Esophagus muscularis mucosa (tissue), 4 donors: ENCODE measurements around the gene DUSP2. TPM values are rescaled to one million over a fixed set of nuclear protein-coding genes. Genes with fewer than 3 reads are reported as not detected.
"Not testable (repeated sequence)": the region's sequence is repeated elsewhere in the genome, so short reads cannot be mapped to it uniquely, and the experiment has no call there.

Source experiments
- DNase-seq: peaks from one replicate; pipeline ENCODE4 v3.0.0-alpha.2; 2017; ENCODE audit errors: extremely low spot score
- H3K27ac ChIP-seq, 4 donors: fragments of 200-600 bp; sonication (generic); replicated peaks in 1 of 4; 1 replicate in 3 of 4; 2 replicates in 1 of 4; pipeline ENCODE4 v1.5.1; 2016 to 2019; ENCODE audit warnings: mild to moderate bottlenecking in 1 of 4
- H3K27me3 ChIP-seq, 4 donors: fragments of 200-600 bp; sonication (generic); one replicate each; pipeline versions ENCODE4 v1.5.1 to v1.6.0; 2016 to 2019
- H3K36me3 ChIP-seq, 4 donors: fragments of 200-600 bp; sonication (generic); one replicate each; pipeline ENCODE4 v1.5.1; 2016 to 2019
- H3K4me1 ChIP-seq, 4 donors: fragments of 200-600 bp; sonication (generic); one replicate each; pipeline ENCODE4 v1.5.1; 2016 to 2019
- H3K4me3 ChIP-seq, 4 donors: fragments of 200-600 bp; sonication (generic); 1 replicate in 2 of 4; 2 replicates in 2 of 4; pipeline ENCODE4 v1.5.1; 2016 to 2019; ENCODE audit warnings: mild to moderate bottlenecking in 4 of 4, moderate library complexity in 1 of 4
- H3K9me3 ChIP-seq, 4 donors: fragments of 200-600 bp; sonication (generic); 1 replicate in 3 of 4; 2 replicates in 1 of 4; pipeline ENCODE4 v1.5.1; 2016 to 2019
- EP300 ChIP-seq: sonication (generic); formaldehyde crosslinking; IDR thresholded peaks from one replicate; pipeline ENCODE4 v1.6.1; 2017; ENCODE audit warnings: antibody characterized with exemption
- POLR2A ChIP-seq: fragments of 450-650 bp; IDR thresholded peaks from one replicate; pipeline ENCODE4 v1.6.1; 2017; ENCODE audit warnings: antibody characterized with exemption, moderate library complexity, mild to moderate bottlenecking, low read depth
- POLR2AphosphoS5 ChIP-seq, 2 donors: sonication (generic); formaldehyde crosslinking; IDR thresholded peaks; one replicate each; pipeline ENCODE4 v1.6.1; 2017; ENCODE audit warnings: antibody characterized with exemption in 2 of 2
- WGBS: methylation state at CpG from one replicate; pipeline ENCODE4 v1.1.5; 2018; 5-methylcytosine and 5-hydroxymethylcytosine counted together
- intact Hi-C: fragments of 100-400 bp; cut with DNase I; formaldehyde crosslinking; loops from one replicate; pipeline ENCODE4 v1.15.1; 2023
- total RNA-seq, 4 donors: library from RNA; depleted of rRNA; stranded (reverse); fragments of >200 nt; gene quantifications; one replicate each; pipeline versions ENCODE4 v1.1.0 to v1.2.1, GENCODE V29; 2016
- TF ChIP-seq, protein P1 (sequence below), 3 experiments: fragments of 200-600 bp in 2 of 3; fragments of 450-650 bp in 1 of 3; sonication (generic) in 2 of 3; IDR thresholded peaks; one replicate each; pipeline ENCODE4 v1.5.1; 2017 to 2019; ENCODE audit warnings: antibody characterized with exemption in 3 of 3, mild to moderate bottlenecking in 2 of 3, moderate library complexity in 1 of 3

DUSP2 gene
- total RNA-seq, 4 donors from 2014 or later = 1.1 to 5.5 (median 1.7) TPM

DNA sequence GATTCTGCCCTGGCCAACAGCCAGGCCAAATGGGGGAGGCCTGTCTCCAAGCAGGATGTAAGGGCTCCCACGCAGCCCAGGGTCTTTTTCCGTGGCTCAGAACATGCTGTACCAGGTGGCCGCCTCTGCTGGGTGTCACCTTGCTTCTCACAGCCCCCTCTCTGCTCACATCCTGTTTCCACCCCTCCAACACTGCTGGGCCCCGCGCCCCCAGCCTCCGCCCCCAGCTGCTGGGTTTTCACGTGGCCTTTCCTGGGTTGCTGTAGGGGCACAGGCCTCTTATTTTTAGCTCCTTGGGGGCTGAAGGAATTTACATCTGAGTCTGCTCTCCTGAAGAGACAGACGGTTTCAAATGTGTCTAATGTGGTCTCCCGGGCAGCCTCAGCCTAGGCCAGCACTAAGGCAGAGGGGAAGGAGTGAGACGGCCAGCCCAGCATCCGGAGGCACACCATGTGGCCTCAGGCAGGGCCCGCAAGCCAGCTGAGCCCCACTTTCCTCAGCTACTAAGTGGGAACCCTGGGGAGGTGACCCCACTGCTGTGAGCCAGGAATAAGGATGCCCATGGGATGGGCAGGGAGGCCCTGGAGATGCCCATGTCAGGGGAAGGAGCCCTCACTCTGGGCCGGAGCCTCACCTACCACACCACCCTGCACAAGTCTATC, 18.7 kb upstream of the DUSP2 start:
- no peaks in the 10 kb centered on the region for H3K36me3 ChIP-seq
- no peak overlapping the region for H3K4me3 ChIP-seq
- intact Hi-C loops = no loop called here
- no peak overlapping the region for H3K27ac ChIP-seq
- TF ChIP-seq POLR2AphosphoS5 (IDR thresholded peaks at IDR 0.05) (no peak), POLR2A (no peak), EP300 (no peak)
- TF ChIP-seq, protein P1, sequence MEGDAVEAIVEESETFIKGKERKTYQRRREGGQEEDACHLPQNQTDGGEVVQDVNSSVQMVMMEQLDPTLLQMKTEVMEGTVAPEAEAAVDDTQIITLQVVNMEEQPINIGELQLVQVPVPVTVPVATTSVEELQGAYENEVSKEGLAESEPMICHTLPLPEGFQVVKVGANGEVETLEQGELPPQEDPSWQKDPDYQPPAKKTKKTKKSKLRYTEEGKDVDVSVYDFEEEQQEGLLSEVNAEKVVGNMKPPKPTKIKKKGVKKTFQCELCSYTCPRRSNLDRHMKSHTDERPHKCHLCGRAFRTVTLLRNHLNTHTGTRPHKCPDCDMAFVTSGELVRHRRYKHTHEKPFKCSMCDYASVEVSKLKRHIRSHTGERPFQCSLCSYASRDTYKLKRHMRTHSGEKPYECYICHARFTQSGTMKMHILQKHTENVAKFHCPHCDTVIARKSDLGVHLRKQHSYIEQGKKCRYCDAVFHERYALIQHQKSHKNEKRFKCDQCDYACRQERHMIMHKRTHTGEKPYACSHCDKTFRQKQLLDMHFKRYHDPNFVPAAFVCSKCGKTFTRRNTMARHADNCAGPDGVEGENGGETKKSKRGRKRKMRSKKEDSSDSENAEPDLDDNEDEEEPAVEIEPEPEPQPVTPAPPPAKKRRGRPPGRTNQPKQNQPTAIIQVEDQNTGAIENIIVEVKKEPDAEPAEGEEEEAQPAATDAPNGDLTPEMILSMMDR (IDR thresholded peaks at IDR 0.05) = no peak
- H3K27me3 ChIP-seq = peaks cover 0 to 12% (median 0%) of the 10 kb centered on the region in 4 donors
- no peak for DNase-seq
- peaks cover 0 to 11% (median 1%) of the 10 kb centered on the region in 4 donors for H3K9me3 ChIP-seq
- H3K4me1 ChIP-seq = no peaks in the 10 kb centered on the region
- WGBS = 58% methylated on average over 9 of the region's 13 CpGs

GRCh38 chr2:96163415-96163767, 18.2 kb upstream of the DUSP2 start:
- Histone ChIP-seq H3K4me1 (no peaks in the 10 kb centered on the region), H3K4me3 (no peak overlapping the region), H3K9me3 (peaks cover 0 to 11% (median 1%) of the 10 kb centered on the region in 4 donors), H3K27ac (no peak overlapping the region), H3K27me3 (peaks cover 0 to 12% (median 0%) of the 10 kb centered on the region in 4 donors), H3K36me3 (no peaks in the 10 kb centered on the region)
- DNase-seq = no peak
- TF ChIP-seq EP300 = no peak
- no peak for TF ChIP-seq POLR2A
- TF ChIP-seq POLR2AphosphoS5 (IDR thresholded peaks at IDR 0.05) = no peak
- TF ChIP-seq, protein P1 (IDR thresholded peaks at IDR 0.05) = no peak
- WGBS = 97% methylated on average over 4 of the region's 5 CpGs
- intact Hi-C loops = no loop called here

GRCh38 chr2:96161898-96162297, 16.7 kb upstream of the DUSP2 start:
- H3K27ac ChIP-seq = no peak overlapping the region
- H3K36me3 ChIP-seq = no peaks in the 10 kb centered on the region
- no peak for DNase-seq
- peaks cover 0 to 27% (median 0%) of the 10 kb centered on the region in 4 donors for H3K27me3 ChIP-seq
- 42% methylated on average over 5 of the region's 5 CpGs for WGBS
- H3K9me3 ChIP-seq = peaks cover 0 to 11% (median 1%) of the 10 kb centered on the region in 4 donors
- H3K4me3 ChIP-seq = no peak overlapping the region
- no peak for TF ChIP-seq EP300
- no peak for TF ChIP-seq POLR2AphosphoS5 (IDR thresholded peaks at IDR 0.05)
- TF ChIP-seq, protein P1 (IDR thresholded peaks at IDR 0.05) = no peak
- TF ChIP-seq POLR2A = no peak
- intact Hi-C loops = no loop called here
- H3K4me1 ChIP-seq = no peaks in the 10 kb centered on the region

- H3K36me3 ChIP-seq, H3K4me3 ChIP-seq, DNase-seq, H3K27ac ChIP-seq, H3K4me1 ChIP-seq, intact Hi-C loops: not testable (repeated sequence)
- peaks cover 0 to 29% (median 0%) of the 10 kb centered on the region in 4 donors for H3K27me3 ChIP-seq
- peaks cover 0 to 11% (median 1%) of the 10 kb centered on the region in 4 donors for H3K9me3 ChIP-seq
- WGBS = 94% methylated on average over 5 of the region's 5 CpGs
Observed at GRCh38 chr2:96160366-96160765, 15.1 kb upstream of the DUSP2 start.

- 85% methylated on average over 14 of the region's 17 CpGs for WGBS
- no peak for DNase-seq
Observed at GRCh38 chr2:96159084-96159830, 14.0 kb upstream of the DUSP2 start.

More at GRCh38 chr2:96159084-96159830, 14.0 kb upstream of the DUSP2 start:
- H3K36me3 ChIP-seq = no peaks in the 10 kb centered on the region
- H3K4me3 ChIP-seq = no peak overlapping the region
- H3K9me3 ChIP-seq = peaks cover 0 to 11% (median 1%) of the 10 kb centered on the region in 4 donors
- H3K27me3 ChIP-seq = peaks cover 0 to 34% (median 0%) of the 10 kb centered on the region in 4 donors
- intact Hi-C loops = no loop called here
- H3K4me1 ChIP-seq = no peaks in the 10 kb centered on the region
- H3K27ac ChIP-seq = no peak overlapping the region
- TF ChIP-seq POLR2A = no peak
- TF ChIP-seq, protein P1 (IDR thresholded peaks at IDR 0.05) = no peak
